Stimulated activated naive CD8-positive, alpha-beta T cell treated with anti-CD3 and anti-CD28 coated beads, Interleukin-15, Interleukin-2, amounts not matched to agents 100 U/mL and 50 U/mL, for 24 hours (primary cell): Measurements from ENCODE around the gene PRKCE.
"Not testable (repeated sequence)": the region's sequence is repeated elsewhere in the genome, so short reads cannot be mapped to it uniquely, and the experiment has no call there.

Experiments
- ATAC-seq: fragments of 150-1000 bp; cut with Tn5 transposase; one replicate; pipeline ENCODE4 v1.10.0; 2021
- DNase-seq: peaks from one replicate; pipeline ENCODE4 v3.0.0; 2021

Gene PRKCE

DNA sequence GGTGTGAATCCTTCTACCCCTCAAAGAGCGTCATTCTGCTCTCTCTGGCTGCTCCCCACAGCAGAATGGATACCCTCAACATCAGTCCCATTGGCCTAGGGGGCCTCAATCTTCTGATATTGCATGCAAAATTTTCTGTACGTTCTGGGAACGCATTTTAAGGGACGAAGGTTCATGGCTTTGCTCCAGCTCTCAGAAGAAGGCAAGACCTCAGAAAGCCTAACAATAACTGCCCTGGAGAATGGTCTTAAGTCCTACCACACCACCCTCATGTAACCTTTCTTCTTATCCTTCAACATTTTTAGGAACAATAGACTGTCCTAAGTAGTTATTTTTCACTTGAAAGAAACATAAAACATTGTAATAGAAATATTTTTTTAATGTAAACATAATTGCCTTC is 212.6 kb downstream of the PRKCE start:
- DNase-seq (no peak), ATAC-seq (no peak)

- ATAC-seq, result no peak
- DNase-seq, result no peak
Observed at GRCh38 chr2:45867349-45867748, 215.9 kb downstream of the PRKCE start.

DNA sequence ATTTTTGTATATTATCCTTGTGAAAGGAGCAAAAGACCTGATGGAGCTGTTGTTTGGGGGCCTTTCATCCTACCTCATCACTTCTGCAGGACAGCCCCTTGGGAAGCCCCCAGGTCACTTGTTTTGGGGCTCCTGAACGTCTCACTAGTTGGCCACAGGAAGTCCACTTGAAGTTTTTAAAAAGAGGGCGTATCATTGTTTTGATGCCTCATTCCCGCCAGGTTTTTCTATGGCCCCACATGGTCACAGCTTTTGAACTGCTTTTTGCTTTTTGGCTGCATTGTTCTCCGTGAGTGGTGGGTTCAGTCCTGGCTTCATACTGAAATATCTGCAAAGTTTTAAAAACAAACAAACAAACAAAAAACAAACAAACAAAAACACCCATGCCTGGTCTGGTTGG is 216.3 kb downstream of the PRKCE start:
- ATAC-seq (no peak), DNase-seq (no peak)

DNA sequence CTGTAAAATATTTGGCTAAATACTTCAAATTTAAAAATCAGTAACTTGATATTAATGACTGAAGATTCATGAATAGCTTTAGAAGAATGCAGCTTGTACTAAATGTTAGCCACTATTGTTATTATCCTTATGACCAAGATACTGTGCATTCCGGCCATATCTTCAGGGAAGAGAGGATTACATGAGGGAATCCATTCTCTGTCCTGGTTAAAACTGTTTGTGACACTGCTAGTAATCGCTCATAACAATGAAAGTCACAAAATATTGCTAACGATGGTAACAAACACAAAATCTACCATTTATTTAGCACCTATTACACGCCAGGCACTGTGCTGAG is 217.7 kb downstream of the PRKCE start:
- DNase-seq (no peak), ATAC-seq (no peak)

DNA sequence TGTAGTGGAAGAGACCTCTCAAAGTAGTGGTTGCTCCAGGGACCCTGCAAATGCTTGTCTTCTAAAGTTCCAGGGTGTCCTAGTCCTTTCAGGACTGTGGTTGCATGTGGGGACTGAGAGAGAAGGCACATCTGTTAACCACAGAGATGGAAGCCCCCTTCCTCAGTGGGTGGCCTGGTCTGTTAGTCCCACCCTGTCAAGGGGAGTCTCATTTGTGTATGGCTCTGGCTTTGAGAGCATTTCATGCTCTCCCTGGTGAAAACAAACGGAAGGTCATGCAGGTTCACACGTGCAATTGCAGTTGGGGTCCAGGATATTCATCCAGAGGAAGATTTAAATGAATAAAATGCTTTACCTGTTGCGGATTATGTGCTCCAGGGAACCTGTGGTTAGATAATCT is 219.6 kb downstream of the PRKCE start:
- DNase-seq (no peak), ATAC-seq (no peak)

DNA sequence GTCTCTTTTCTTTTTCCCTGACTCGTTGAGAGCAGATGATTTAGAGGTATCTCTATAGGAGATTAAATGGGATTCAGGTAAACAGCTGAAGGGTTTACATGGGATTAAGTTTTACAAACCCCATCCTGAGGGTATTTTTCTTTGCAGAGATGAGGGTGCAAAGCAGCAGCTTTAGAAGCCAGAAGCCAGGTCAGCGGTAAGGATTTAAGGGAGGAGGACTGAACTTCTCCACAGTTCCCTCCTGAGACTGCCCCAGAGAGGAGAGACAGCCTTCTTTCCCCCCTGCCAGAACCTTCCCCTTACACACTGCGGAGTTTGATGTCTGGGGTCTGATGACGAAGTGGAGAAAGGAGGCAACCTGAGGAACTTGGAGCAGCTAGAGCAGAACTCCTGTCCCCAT is 220.1 kb downstream of the PRKCE start:
- no peak for ATAC-seq

DNA sequence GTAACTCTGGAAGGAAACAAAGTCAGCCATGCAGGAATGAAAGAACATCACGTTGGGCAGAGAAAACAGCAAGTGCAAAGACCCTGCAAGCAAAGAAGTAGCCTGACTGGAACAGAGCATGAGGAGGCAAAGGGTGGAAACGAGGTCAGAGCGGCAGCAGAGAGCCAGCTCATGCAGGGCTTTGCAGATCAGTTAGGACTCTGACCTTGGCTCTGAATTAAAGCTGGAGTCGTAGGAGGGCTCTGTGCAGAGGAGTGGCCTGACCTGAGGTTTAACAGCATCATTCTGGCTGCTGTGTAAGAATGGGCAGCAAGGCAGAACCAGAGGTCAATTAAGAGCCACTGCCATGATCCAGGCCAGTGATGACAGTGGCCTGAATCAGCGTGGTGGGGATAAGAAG is 220.7 kb downstream of the PRKCE start:
- DNase-seq (no peak), ATAC-seq (no peak)

More for the DNA sequence above, 220.1 kb downstream of the PRKCE start:
- no peak for DNase-seq

GRCh38 chr2:45874344-45874743 is 222.9 kb downstream of the PRKCE start:
- DNase-seq (no peak), ATAC-seq (no peak)

DNA sequence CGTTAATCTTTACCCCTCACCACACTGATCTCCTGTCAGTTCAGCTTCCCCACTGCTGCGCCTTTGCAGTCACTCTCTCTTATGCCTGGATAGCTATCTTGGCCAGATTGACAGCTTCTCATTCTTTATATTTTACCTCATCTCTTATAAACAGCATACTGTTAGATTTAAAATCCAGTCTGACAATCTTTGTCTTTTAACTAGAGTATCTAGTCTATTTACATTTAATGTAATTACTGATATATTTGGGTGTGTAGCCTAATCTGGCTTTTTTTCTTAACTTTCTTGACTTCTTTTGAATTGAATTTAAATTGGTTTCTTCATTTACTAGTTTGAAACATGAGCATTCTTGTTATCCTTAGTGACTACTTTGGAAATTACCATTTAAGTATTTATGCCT is 225.1 kb downstream of the PRKCE start:
- DNase-seq (no peak), ATAC-seq (no peak)

- DNase-seq (no peak), ATAC-seq (no peak)
Observed at GRCh38 chr2:45879406-45879805, 227.9 kb downstream of the PRKCE start.

DNA sequence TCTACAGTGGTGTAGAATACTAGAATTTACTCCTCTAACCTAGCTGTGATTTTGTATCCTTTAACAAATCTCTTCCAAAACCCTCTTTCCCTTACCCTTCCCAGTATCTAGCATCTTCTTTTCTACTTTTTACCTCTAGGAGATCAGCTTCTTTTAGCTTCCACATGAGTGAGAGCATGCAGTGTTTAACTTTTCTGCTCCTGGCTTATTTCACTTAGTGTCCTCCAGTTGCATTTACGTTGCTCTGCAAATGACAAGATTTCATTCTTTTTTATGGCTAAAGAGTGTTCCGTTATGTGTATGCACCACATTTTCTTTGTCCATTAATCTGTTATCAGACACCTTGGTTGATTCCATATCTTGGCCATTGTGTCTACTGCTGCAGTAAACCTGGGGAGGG is 228.5 kb downstream of the PRKCE start:
- DNase-seq, result no peak
- ATAC-seq, result no peak

- DNase-seq (no peak), ATAC-seq (no peak)
Observed at GRCh38 chr2:45881970-45882581, 230.6 kb downstream of the PRKCE start.

- ATAC-seq (no peak), DNase-seq (no peak)
Observed at GRCh38 chr2:45882707-45883602, 231.5 kb downstream of the PRKCE start.

- no peak for ATAC-seq
Observed at GRCh38 chr2:45883603-45884000, 232.1 kb downstream of the PRKCE start.

DNA sequence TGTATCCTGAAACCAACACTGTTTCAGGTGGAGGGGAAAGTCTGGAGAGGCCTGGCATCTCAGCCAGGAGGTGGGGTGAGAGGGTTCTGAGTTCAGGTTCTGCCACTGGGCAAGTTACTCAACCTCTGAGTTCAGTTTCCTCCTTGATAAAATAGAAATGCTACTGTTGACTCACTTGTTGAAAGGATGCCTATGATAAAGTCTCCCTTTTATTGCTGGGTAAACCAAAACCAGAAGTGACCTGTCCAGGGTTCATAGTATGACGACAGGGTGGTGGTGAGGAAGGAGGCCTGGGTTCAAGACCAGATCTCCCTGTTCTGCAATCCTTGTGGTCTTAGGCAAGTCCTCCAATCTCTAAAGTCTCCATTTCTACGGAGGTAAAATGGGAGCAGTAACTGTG is 232.7 kb downstream of the PRKCE start:
- DNase-seq (no peak), ATAC-seq (no peak)

More at GRCh38 chr2:45883603-45884000, 232.1 kb downstream of the PRKCE start:
- DNase-seq, result no peak

DNA sequence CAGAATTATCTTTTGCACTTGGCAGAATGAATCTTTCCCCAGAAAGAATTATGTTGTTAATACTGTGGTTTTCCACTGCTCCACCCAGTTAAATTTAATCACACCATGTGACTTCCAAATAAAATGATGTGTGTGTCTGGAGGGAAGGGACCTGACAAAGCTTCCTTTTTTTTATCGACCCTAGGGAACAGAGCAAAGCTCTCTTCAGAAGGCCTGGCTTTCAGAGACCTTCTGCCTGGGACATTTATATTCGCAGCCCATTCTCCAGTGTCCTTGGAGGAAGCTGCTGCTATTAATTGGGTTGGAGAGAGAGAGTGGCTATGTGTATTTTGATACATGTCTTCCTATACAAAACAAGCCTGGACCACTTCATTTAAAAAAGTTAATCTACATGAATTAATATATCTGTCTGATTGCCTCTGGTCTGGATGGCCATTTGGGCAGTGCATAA is 233.7 kb downstream of the PRKCE start:
- ATAC-seq (no peak), DNase-seq (no peak)

- no peak for ATAC-seq
- DNase-seq, result no peak
Observed at GRCh38 chr2:45886171-45886663, 234.7 kb downstream of the PRKCE start.

DNA sequence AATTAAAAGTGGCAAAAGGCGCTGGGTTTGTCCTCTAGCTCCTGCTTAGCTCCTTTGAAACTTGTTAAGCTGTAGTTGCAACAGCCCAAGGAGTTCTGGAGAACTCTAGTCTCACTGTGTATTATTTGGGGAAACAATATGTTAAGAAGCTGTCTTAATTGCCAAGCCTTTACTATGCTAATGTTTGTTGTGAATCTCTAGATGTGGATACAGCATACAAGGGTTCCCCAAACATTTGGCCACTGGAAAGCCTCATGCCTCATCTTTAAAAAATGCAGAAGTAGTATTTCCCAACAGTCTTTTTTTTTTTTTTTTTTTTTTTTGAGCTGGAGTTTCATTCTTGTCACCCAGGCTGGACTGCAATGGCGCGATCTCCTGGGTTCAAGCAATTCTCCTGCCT is 236.7 kb downstream of the PRKCE start:
- DNase-seq (no peak), ATAC-seq (no peak)

- no peak for ATAC-seq
- DNase-seq, result no peak
Observed at GRCh38 chr2:45888641-45889040, 237.2 kb downstream of the PRKCE start.

- DNase-seq, result peak; percentile 29
Observed at GRCh38 chr2:45889053-45889452, 237.6 kb downstream of the PRKCE start.

GRCh38 chr2:45889620-45890370 is 238.3 kb downstream of the PRKCE start:
- ATAC-seq (peak; percentile 79), DNase-seq (no peak)

More at GRCh38 chr2:45889053-45889452, 237.6 kb downstream of the PRKCE start:
- ATAC-seq, result peak; percentile 73

DNA sequence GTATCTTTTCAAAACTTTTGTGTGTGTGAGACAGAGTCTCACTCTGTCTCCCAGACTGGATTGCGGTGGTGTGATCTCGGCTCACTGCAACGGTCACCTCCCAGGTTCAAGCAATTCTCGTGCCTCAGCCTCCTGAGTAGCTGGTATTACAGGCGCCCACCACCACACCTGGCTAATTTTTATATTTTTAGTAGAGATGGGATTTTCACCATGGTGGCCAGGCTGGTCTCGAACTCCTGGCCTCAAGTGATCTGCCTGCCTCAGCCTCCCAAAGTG is 238.8 kb downstream of the PRKCE start:
- not testable (repeated sequence) for DNase-seq, ATAC-seq

DNA sequence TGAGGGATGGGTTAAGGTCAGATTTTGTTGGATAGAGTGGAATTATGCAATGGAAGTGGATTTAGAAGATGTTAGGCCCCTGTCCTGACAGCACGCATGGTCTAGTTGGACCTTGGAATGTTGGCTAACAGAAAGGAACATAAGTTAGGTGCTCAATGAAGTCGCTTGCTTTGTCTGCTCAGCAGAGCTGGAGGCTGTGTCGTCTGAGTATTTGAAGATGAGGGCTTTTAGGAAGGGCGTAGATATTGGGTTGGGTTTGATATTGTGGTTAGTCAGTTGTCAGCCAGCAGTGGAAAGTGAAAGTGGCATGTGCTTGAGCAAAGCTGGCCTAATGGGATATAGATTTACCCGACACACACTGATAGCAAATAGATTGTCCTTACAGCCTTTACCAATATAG is 239.3 kb downstream of the PRKCE start:
- ATAC-seq (peak; percentile 30), DNase-seq (no peak)
